SH-SY5Y (cell line): ENCODE measurements around the gene TOMM5.

Experiments used
- GATA2 ChIP-seq: IDR thresholded peaks from 2 replicates; pipeline ENCODE4 v1.6.1; 2011; ENCODE audit warnings: mild to moderate bottlenecking, low read depth, low read length
- GATA3 ChIP-seq: IDR thresholded peaks from 2 replicates; pipeline ENCODE4 v1.6.1; 2011; ENCODE audit warnings: low read depth, mild to moderate bottlenecking, low read length, moderate library complexity

TOMM5 gene

GRCh38 chr9:37555786-37556185 lies 36.6 kb downstream of the TOMM5 start:
- TF ChIP-seq GATA3 (no peak), GATA2 (no peak)

- TF ChIP-seq GATA2 (no peak), GATA3 (no peak)
Measured at GRCh38 chr9:37554318-37554717, 38.1 kb downstream of the TOMM5 start.

GRCh38 chr9:37551888-37552287 lies 40.5 kb downstream of the TOMM5 start:
- no peak for TF ChIP-seq GATA2
- TF ChIP-seq GATA3, result no peak

- TF ChIP-seq GATA2 (no peak), GATA3 (no peak)
Measured at GRCh38 chr9:37551468-37551867, 40.9 kb downstream of the TOMM5 start.

GRCh38 chr9:37550781-37551180 lies 41.6 kb downstream of the TOMM5 start:
- TF ChIP-seq GATA2, result no peak
- no peak for TF ChIP-seq GATA3

- TF ChIP-seq GATA2 (no peak), GATA3 (no peak)
Measured at GRCh38 chr9:37549527-37549926, 42.9 kb downstream of the TOMM5 start.

GRCh38 chr9:37547328-37547878 lies 45.0 kb downstream of the TOMM5 start:
- no peak for TF ChIP-seq GATA3
- no peak for TF ChIP-seq GATA2

GRCh38 chr9:37543468-37543867 lies 48.9 kb downstream of the TOMM5 start:
- TF ChIP-seq GATA2 (no peak), GATA3 (no peak)

GRCh38 chr9:37542895-37543294 lies 49.5 kb downstream of the TOMM5 start:
- TF ChIP-seq GATA3 (no peak), GATA2 (no peak)

- TF ChIP-seq GATA3, result no peak
- no peak for TF ChIP-seq GATA2
Measured at GRCh38 chr9:37542488-37542887, 49.9 kb downstream of the TOMM5 start.

- TF ChIP-seq GATA2 (no peak), GATA3 (no peak)
Measured at GRCh38 chr9:37541465-37541864, 50.9 kb downstream of the TOMM5 start.

- no peak for TF ChIP-seq GATA3
- TF ChIP-seq GATA2, result no peak
Measured at GRCh38 chr9:37540634-37541033, 51.8 kb downstream of the TOMM5 start.

- TF ChIP-seq GATA2 (no peak), GATA3 (no peak)
Measured at GRCh38 chr9:37539634-37540033, 52.8 kb downstream of the TOMM5 start.
